Neural cell (in vitro differentiated cells): ENCODE data around the gene TMEM237. TPM values are rescaled to one million over a fixed set of nuclear protein-coding genes. Genes with fewer than 3 reads are reported as not detected.

ENCODE experiments used
- H2AFZ ChIP-seq: fragments of 200-600, 300-800 bp; sonication (generic), shearing (Covaris generic); 2 replicates; pipeline ENCODE4 v1.6.0; 2014; ENCODE audit warnings: low read depth, mild to moderate bottlenecking, antibody characterized with exemption, low read length, moderate library complexity
- H3F3A ChIP-seq: fragments of 200-600 bp; shearing (Covaris generic); 2 replicates; pipeline ENCODE4 v1.6.1; 2016; ENCODE audit warnings: mild to moderate bottlenecking, moderate library complexity, mixed read lengths, antibody characterized with exemption, low read length; ENCODE audit not compliant: insufficient read depth, poor library complexity, severe bottlenecking
- H3K27ac ChIP-seq: fragments of 200-600, 300-800 bp; sonication (generic), shearing (Covaris generic); 2 replicates; pipeline ENCODE4 v1.5.1; 2014; ENCODE audit warnings: mild to moderate bottlenecking, low read length, moderate library complexity
- H3K27me3 ChIP-seq: fragments of 300-800, 200-600 bp; sonication (generic), shearing (Covaris generic); 2 replicates; pipeline ENCODE4 v1.6.0; 2014; ENCODE audit warnings: mild to moderate bottlenecking, low read depth, low read length, moderate library complexity; ENCODE audit not compliant: insufficient read depth
- H3K36me3 ChIP-seq: fragments of 300-800, 200-600 bp; sonication (generic), shearing (Covaris generic); 2 replicates; pipeline ENCODE4 v1.5.1; 2014; ENCODE audit warnings: mild to moderate bottlenecking, antibody characterized with exemption, low read length, moderate library complexity; ENCODE audit not compliant: insufficient read depth
- H3K4me2 ChIP-seq: fragments of 300-800, 200-600 bp; sonication (generic), shearing (Covaris generic); 2 replicates; pipeline ENCODE4 v1.6.0; 2014; ENCODE audit warnings: mild to moderate bottlenecking, low read length
- H3K4me3 ChIP-seq: fragments of 300-800, 200-600 bp; sonication (generic), shearing (Covaris generic); 2 replicates; pipeline ENCODE4 v1.5.1; 2014; ENCODE audit warnings: mild to moderate bottlenecking, low read length, moderate library complexity
- H3K79me2 ChIP-seq: fragments of 200-600 bp; shearing (Covaris generic); replicated peaks from 2 replicates; pipeline ENCODE4 v1.6.0; 2014; ENCODE audit warnings: mild to moderate bottlenecking, low read length, moderate library complexity; ENCODE audit not compliant: insufficient read depth
- H3K9ac ChIP-seq: fragments of 300-800, 200-600 bp; sonication (generic), shearing (Covaris generic); 2 replicates; pipeline ENCODE4 v1.6.1; 2016; ENCODE audit warnings: mild to moderate bottlenecking, low read length, mixed read lengths
- H3K9me2 ChIP-seq: fragments of 200-600 bp; shearing (Covaris generic); 2 replicates; pipeline ENCODE4 v1.6.1; 2016; ENCODE audit warnings: mild to moderate bottlenecking, low read length, mixed read lengths; ENCODE audit not compliant: insufficient read depth
- H3K9me3 ChIP-seq: fragments of 200-600, 300-800 bp; sonication (generic), shearing (Covaris generic); 2 replicates; pipeline ENCODE4 v1.6.1; 2016; ENCODE audit warnings: mild to moderate bottlenecking, mixed run types, low read length, moderate library complexity, mixed read lengths
- H4K20me1 ChIP-seq: fragments of 200-600 bp; shearing (Covaris generic); 2 replicates; pipeline ENCODE4 v1.6.1; 2016; ENCODE audit warnings: mild to moderate bottlenecking, mixed run types; ENCODE audit not compliant: insufficient read depth
- EP300 ChIP-seq: fragments of 450-650 bp; conservative IDR thresholded peaks from 2 replicates; pipeline ENCODE4 v1.6.1; 2014; ENCODE audit warnings: antibody characterized with exemption, mild to moderate bottlenecking, moderate library complexity; ENCODE audit not compliant: poor library complexity, severe bottlenecking
- EZH2 ChIP-seq: fragments of 200-600, 300-800 bp; shearing (Covaris generic), sonication (generic); IDR thresholded peaks from 2 replicates; pipeline ENCODE4 v1.6.1; 2014; ENCODE audit warnings: antibody characterized with exemption, low read length, borderline replicate concordance, mild to moderate bottlenecking; ENCODE audit not compliant: insufficient read depth, poor library complexity, severe bottlenecking
- MXI1 ChIP-seq: fragments of 450-650 bp; conservative IDR thresholded peaks from 2 replicates; pipeline ENCODE4 v1.6.1; 2014; ENCODE audit warnings: antibody characterized with exemption, mild to moderate bottlenecking; ENCODE audit not compliant: poor library complexity, severe bottlenecking
- POLR2AphosphoS5 ChIP-seq: IDR thresholded peaks from 2 replicates; pipeline ENCODE4 v1.6.1; 2012
- RAD21 ChIP-seq: fragments of 450-650 bp; conservative IDR thresholded peaks from 2 replicates; pipeline ENCODE4 v1.6.1; 2014; ENCODE audit warnings: antibody characterized with exemption, mild to moderate bottlenecking, moderate library complexity
- SMC3 ChIP-seq: fragments of 450-650 bp; conservative IDR thresholded peaks from 2 replicates; pipeline ENCODE4 v1.6.1; 2014; ENCODE audit warnings: antibody characterized with exemption, mild to moderate bottlenecking, moderate library complexity; ENCODE audit not compliant: poor library complexity
- TAF1 ChIP-seq: IDR thresholded peaks from 2 replicates; pipeline ENCODE4 v1.6.1; 2012; ENCODE audit warnings: low read depth
- polyA plus RNA-seq: library from polyadenylated mRNA; depleted of rRNA; stranded (reverse); fragments of >200 nt; gene quantifications from 2 replicates; pipeline ENCODE4 v1.2.3, GENCODE V29; 2014
- TF ChIP-seq, protein P1 (sequence below): fragments of 450-650 bp; IDR thresholded peaks from 2 replicates; pipeline ENCODE4 v1.5.1; 2014; ENCODE audit warnings: antibody characterized with exemption, mild to moderate bottlenecking, moderate library complexity; ENCODE audit not compliant: poor library complexity, severe bottlenecking
- TF ChIP-seq, protein P2 (sequence below): IDR thresholded peaks from 2 replicates; pipeline ENCODE4 v1.6.1; 2012; ENCODE audit warnings: borderline replicate concordance

TMEM237 gene
- polyA plus RNA-seq, 1 donor from 2014 or later = 58.7 TPM

DNA sequence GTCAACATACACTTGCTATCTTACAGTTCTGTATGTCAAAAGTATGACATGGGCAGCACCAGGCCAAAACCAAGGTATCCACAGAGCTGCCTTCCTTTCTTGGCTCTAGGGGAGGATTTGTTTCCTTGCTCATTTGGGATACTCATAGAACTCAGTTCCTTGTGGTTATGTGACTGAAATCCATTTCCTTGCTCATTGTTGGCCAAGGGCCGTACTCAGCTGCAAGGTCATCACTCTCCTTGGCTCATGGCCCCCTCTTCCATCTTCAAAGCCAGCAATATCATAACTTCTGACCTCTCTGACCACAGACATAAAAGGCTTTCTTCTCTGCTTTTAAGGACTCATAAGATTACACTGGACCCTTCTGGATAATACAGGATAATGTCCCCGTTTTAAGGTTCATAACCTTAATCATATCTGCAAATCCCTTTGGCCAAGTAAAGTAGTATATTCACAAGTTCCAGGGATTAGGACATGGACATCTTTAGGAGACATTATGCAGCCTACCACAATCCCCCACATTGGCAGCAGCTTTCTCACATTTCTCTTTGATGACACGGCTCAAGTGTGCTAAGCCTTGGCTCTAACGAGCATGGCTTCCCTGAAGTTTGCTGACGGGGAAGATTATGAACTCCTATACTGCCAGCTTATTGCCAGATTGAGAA, 20.9 kb downstream of the TMEM237 start:
- H3K4me3 ChIP-seq = no peak overlapping the region
- no peak overlapping the region for H3K9ac ChIP-seq
- no peaks in the 10 kb centered on the region for H3K9me3 ChIP-seq
- peaks cover 15% of the 10 kb centered on the region for H3K36me3 ChIP-seq
- no peaks in the 10 kb centered on the region for H3K27me3 ChIP-seq
- no peak overlapping the region for H3K4me2 ChIP-seq
- TF ChIP-seq POLR2AphosphoS5 (no peak), EP300 (no peak), EZH2 (no peak), RAD21 (no peak), MXI1 (no peak), SMC3 (no peak), TAF1 (no peak)
- TF ChIP-seq, protein P1, sequence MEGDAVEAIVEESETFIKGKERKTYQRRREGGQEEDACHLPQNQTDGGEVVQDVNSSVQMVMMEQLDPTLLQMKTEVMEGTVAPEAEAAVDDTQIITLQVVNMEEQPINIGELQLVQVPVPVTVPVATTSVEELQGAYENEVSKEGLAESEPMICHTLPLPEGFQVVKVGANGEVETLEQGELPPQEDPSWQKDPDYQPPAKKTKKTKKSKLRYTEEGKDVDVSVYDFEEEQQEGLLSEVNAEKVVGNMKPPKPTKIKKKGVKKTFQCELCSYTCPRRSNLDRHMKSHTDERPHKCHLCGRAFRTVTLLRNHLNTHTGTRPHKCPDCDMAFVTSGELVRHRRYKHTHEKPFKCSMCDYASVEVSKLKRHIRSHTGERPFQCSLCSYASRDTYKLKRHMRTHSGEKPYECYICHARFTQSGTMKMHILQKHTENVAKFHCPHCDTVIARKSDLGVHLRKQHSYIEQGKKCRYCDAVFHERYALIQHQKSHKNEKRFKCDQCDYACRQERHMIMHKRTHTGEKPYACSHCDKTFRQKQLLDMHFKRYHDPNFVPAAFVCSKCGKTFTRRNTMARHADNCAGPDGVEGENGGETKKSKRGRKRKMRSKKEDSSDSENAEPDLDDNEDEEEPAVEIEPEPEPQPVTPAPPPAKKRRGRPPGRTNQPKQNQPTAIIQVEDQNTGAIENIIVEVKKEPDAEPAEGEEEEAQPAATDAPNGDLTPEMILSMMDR = no peak
- TF ChIP-seq, protein P2, sequence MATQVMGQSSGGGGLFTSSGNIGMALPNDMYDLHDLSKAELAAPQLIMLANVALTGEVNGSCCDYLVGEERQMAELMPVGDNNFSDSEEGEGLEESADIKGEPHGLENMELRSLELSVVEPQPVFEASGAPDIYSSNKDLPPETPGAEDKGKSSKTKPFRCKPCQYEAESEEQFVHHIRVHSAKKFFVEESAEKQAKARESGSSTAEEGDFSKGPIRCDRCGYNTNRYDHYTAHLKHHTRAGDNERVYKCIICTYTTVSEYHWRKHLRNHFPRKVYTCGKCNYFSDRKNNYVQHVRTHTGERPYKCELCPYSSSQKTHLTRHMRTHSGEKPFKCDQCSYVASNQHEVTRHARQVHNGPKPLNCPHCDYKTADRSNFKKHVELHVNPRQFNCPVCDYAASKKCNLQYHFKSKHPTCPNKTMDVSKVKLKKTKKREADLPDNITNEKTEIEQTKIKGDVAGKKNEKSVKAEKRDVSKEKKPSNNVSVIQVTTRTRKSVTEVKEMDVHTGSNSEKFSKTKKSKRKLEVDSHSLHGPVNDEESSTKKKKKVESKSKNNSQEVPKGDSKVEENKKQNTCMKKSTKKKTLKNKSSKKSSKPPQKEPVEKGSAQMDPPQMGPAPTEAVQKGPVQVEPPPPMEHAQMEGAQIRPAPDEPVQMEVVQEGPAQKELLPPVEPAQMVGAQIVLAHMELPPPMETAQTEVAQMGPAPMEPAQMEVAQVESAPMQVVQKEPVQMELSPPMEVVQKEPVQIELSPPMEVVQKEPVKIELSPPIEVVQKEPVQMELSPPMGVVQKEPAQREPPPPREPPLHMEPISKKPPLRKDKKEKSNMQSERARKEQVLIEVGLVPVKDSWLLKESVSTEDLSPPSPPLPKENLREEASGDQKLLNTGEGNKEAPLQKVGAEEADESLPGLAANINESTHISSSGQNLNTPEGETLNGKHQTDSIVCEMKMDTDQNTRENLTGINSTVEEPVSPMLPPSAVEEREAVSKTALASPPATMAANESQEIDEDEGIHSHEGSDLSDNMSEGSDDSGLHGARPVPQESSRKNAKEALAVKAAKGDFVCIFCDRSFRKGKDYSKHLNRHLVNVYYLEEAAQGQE = no peak
- no peak overlapping the region for H2AFZ ChIP-seq
- no peaks in the 10 kb centered on the region for H4K20me1 ChIP-seq
- H3K79me2 ChIP-seq = no peaks in the 10 kb centered on the region
- no peaks in the 10 kb centered on the region for H3K9me2 ChIP-seq
- no peak overlapping the region for H3K27ac ChIP-seq
- no peaks in the 10 kb centered on the region for H3F3A ChIP-seq

DNA sequence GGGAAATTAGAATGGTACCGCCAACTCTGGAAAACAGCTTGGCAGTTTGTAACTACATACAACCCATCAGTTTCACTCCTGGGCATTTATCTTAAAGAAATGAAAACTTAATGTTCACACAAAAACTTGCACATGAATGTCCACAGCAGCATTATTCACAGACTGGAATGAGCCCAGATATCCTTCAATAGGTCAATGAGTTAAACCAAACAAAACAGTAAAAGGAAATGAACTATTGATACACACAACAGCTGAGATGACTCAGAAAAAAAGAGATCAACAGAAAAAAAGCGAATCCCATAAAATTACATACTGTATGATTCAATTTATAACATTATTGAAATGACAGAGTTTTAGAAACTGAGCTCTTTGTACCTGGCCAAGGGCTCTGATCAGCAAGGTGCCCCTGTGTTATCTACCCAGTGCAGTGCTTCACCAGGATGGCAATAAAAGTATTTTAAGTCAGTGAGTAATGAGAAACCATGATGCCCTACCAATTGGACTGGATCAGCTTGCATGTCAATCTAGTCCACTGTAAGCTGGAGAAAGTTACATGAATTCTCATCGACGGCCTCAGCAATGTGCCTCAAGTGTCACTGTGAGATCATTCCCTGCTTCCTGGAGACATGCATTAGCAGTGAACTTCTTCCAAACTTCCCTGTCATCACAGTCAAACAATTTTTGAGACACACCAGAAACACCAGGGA, 21.9 kb downstream of the TMEM237 start:
- H3K9me2 ChIP-seq = no peaks in the 10 kb centered on the region
- H3K27me3 ChIP-seq = no peaks in the 10 kb centered on the region
- H3K4me2 ChIP-seq = no peak overlapping the region
- no peak overlapping the region for H3K4me3 ChIP-seq
- H3K9me3 ChIP-seq = no peaks in the 10 kb centered on the region
- H4K20me1 ChIP-seq = no peaks in the 10 kb centered on the region
- no peak overlapping the region for H2AFZ ChIP-seq
- no peak overlapping the region for H3K27ac ChIP-seq
- no peaks in the 10 kb centered on the region for H3K79me2 ChIP-seq
- peaks cover 15% of the 10 kb centered on the region for H3K36me3 ChIP-seq
- TF ChIP-seq POLR2AphosphoS5 (no peak), RAD21 (no peak), MXI1 (no peak), EZH2 (no peak), TAF1 (no peak), SMC3 (no peak), EP300 (no peak)
- TF ChIP-seq, protein P1 = no peak
- TF ChIP-seq, protein P2 = no peak
- no peak overlapping the region for H3K9ac ChIP-seq
- no peaks in the 10 kb centered on the region for H3F3A ChIP-seq
